ENCODE measurements around the gene RNF224. TPM values are rescaled to one million over a fixed set of nuclear protein-coding genes. Genes with fewer than 3 reads are reported as not detected.
"Not testable (repeated sequence)": the region's sequence is repeated elsewhere in the genome, so short reads cannot be mapped to it uniquely, and the experiment has no call there.

RNF224 gene
- total and polyA plus RNA-seq, 4 donors = not detected

- Histone ChIP-seq H3K9ac (ENCODE audit: low read depth in 1 of 2, low read length in 2 of 2) (peak overlapping the region in 1 of 2 donors; percentile 82), H3K36me3 (ENCODE audit: control insufficient read depth in 4 of 4, insufficient read depth in 3 of 4, low read depth in 1 of 4, low read length in 3 of 4) (peaks cover 0 to 11% (median 5%) of the 10 kb centered on the region in 4 donors), H3K4me3 (ENCODE audit: low read depth in 1 of 3, low read length in 3 of 3) (peak overlapping the region; percentile 77 to 97 (median 88)), H3K4me1 (ENCODE audit: control insufficient read depth in 4 of 4, insufficient read depth in 4 of 4, low read length in 3 of 4) (peaks cover 3 to 42% (median 17%) of the 10 kb centered on the region in 4 donors), H3K27me3 (ENCODE audit: control insufficient read depth in 4 of 4, insufficient read depth in 4 of 4, low read length in 3 of 4) (no peaks in the 10 kb centered on the region), H3K27ac (ENCODE audit: low read depth in 1 of 2, low read length in 2 of 2) (peak overlapping the region; percentile 66 to 80), H3K9me3 (ENCODE audit: control insufficient read depth in 4 of 4, low read length in 3 of 4) (no peaks in the 10 kb centered on the region)
- under 1% methylated on average over 83 of the region's 83 CpGs for WGBS
- peak; percentile 73 for DNase-seq (ENCODE audit: low spot score)
- TF ChIP-seq CTCF (IDR thresholded peaks at IDR 0.05; ENCODE audit: low read depth, low read length, missing input control) (no peak), HNF4A (conservative IDR thresholded peaks at IDR 0.05) (peak; percentile 16 to 48)
Observed at GRCh38 chr9:137241490-137242268, 14.4 kb downstream of the RNF224 start.

GRCh38 chr9:137242269-137243203 lies 15.2 kb downstream of the RNF224 start:
- TF ChIP-seq TAF1 (conservative IDR thresholded peaks at IDR 0.05) = no peak
- TF ChIP-seq FOXA2 (IDR thresholded peaks at IDR 0.05) = no peak
- TF ChIP-seq SP1 (IDR thresholded peaks at IDR 0.05) = no peak
- no peak for TF ChIP-seq RXRA (IDR thresholded peaks at IDR 0.05)
- Histone ChIP-seq H3K36me3 (ENCODE audit: control insufficient read depth in 4 of 4, insufficient read depth in 3 of 4, low read depth in 1 of 4, low read length in 3 of 4) (peaks cover 0 to 11% (median 5%) of the 10 kb centered on the region in 4 donors), H3K4me1 (ENCODE audit: control insufficient read depth in 4 of 4, insufficient read depth in 4 of 4, low read length in 3 of 4) (peaks cover 2 to 42% (median 16%) of the 10 kb centered on the region in 4 donors), H3K9ac (ENCODE audit: low read depth in 1 of 2, low read length in 2 of 2) (peak overlapping the region in 1 of 2 donors; percentile 82), H3K27me3 (ENCODE audit: control insufficient read depth in 4 of 4, insufficient read depth in 4 of 4, low read length in 3 of 4) (no peaks in the 10 kb centered on the region), H3K27ac (ENCODE audit: low read depth in 1 of 2, low read length in 2 of 2) (peak overlapping the region; percentile 66 to 75), H3K9me3 (ENCODE audit: control insufficient read depth in 4 of 4, low read length in 3 of 4) (no peaks in the 10 kb centered on the region), H3K4me3 (ENCODE audit: low read depth in 1 of 3, low read length in 3 of 3) (peak overlapping the region; percentile 77 to 97 (median 88))
- WGBS = 75% methylated on average over 36 of the region's 36 CpGs
- no peak for DNase-seq (ENCODE audit: low spot score)

GRCh38 chr9:137243266-137243625 lies 15.9 kb downstream of the RNF224 start:
- H3K4me3 ChIP-seq (ENCODE audit: low read depth in 1 of 3, low read length in 3 of 3); DNase-seq (ENCODE audit: low spot score): not testable (repeated sequence)

More at GRCh38 chr9:137243266-137243625, 15.9 kb downstream of the RNF224 start:
- H3K36me3 ChIP-seq (ENCODE audit: control insufficient read depth in 4 of 4, insufficient read depth in 3 of 4, low read depth in 1 of 4, low read length in 3 of 4) = peaks cover 0 to 11% (median 5%) of the 10 kb centered on the region in 4 donors
- WGBS = 93% methylated on average over 18 of the region's 18 CpGs
- not testable (repeated sequence) for H3K27ac ChIP-seq (ENCODE audit: low read depth in 1 of 2, low read length in 2 of 2); H3K9ac ChIP-seq (ENCODE audit: low read depth in 1 of 2, low read length in 2 of 2); H3K27me3 ChIP-seq (ENCODE audit: control insufficient read depth in 4 of 4, insufficient read depth in 4 of 4, low read length in 3 of 4); H3K9me3 ChIP-seq (ENCODE audit: control insufficient read depth in 4 of 4, low read length in 3 of 4)
- H3K4me1 ChIP-seq (ENCODE audit: control insufficient read depth in 4 of 4, insufficient read depth in 4 of 4, low read length in 3 of 4) = peaks cover 2 to 35% (median 16%) of the 10 kb centered on the region in 4 donors
